Keratinocyte (primary cell): ENCODE measurements around the gene TMEM207. TPM values are rescaled to one million over a fixed set of nuclear protein-coding genes. Genes with fewer than 3 reads are reported as not detected.

Source experiments
- DNase-seq: peaks from one replicate; pipeline ENCODE4 v3.0.0-alpha.2; 2011; ENCODE audit warnings: low read depth, missing footprints, low spot score
- FAIRE-seq: peaks from 2 replicates; lab custom pipeline; 2011; peaks lifted over from hg19 to GRCh38; lab: Jason Lieb, UNC
- H2AFZ ChIP-seq: 2 replicates; pipeline ENCODE4 v1.6.0; 2012; ENCODE audit warnings: low read length, control low read depth, inconsistent platforms; ENCODE audit not compliant: control insufficient read depth
- H3K27ac ChIP-seq: 2 replicates; pipeline ENCODE4 v1.5.1; 2011; ENCODE audit warnings: low read length; ENCODE audit not compliant: control insufficient read depth, insufficient read depth
- H3K27me3 ChIP-seq: 3 replicates; pipeline ENCODE4 v1.6.0; 2011; ENCODE audit warnings: low read length; ENCODE audit not compliant: control insufficient read depth, insufficient read depth; ENCODE audit errors: extremely low read depth
- H3K36me3 ChIP-seq, 2 experiments: 2 replicates in 1 of 2; 3 replicates in 1 of 2; pipeline ENCODE4 v1.5.1; 2011; ENCODE audit warnings: low read length in 2 of 2, mild to moderate bottlenecking in 1 of 2; ENCODE audit not compliant: control insufficient read depth in 2 of 2, insufficient read depth in 2 of 2; ENCODE audit errors: extremely low read depth in 1 of 2
- H3K4me1 ChIP-seq: 3 replicates; pipeline ENCODE4 v1.5.1; 2011; ENCODE audit warnings: low read length; ENCODE audit not compliant: control insufficient read depth, insufficient read depth; ENCODE audit errors: extremely low read depth
- H3K4me2 ChIP-seq: 3 replicates; pipeline ENCODE4 v1.6.0; 2011; ENCODE audit warnings: low read depth, low read length; ENCODE audit not compliant: control insufficient read depth, insufficient read depth; ENCODE audit errors: extremely low read depth
- H3K4me3 ChIP-seq, 3 experiments: fragments of 200-600 bp in 1 of 3; sonication (generic) in 1 of 3; 2 replicates in 2 of 3; 3 replicates in 1 of 3; pipeline ENCODE4 v1.5.1; 2011 to 2016; ENCODE audit warnings: low read length in 3 of 3, mild to moderate bottlenecking in 3 of 3, control low read depth in 2 of 3, inconsistent platforms in 1 of 3, low read depth in 1 of 3, mixed read lengths in 1 of 3, mixed run types in 1 of 3, moderate library complexity in 1 of 3; ENCODE audit not compliant: control insufficient read depth in 2 of 3, insufficient read depth in 2 of 3; ENCODE audit errors: extremely low read depth in 1 of 3
- H3K79me2 ChIP-seq: 2 replicates; pipeline ENCODE4 v1.6.0; 2012; ENCODE audit warnings: low read length; ENCODE audit not compliant: control insufficient read depth, insufficient read depth
- H3K9ac ChIP-seq: 3 replicates; pipeline ENCODE4 v1.6.0; 2011; ENCODE audit warnings: low read length; ENCODE audit not compliant: control insufficient read depth, insufficient read depth; ENCODE audit errors: extremely low read depth
- H3K9me1 ChIP-seq: 3 replicates; pipeline ENCODE4 v1.6.0; 2011; ENCODE audit warnings: low read length; ENCODE audit not compliant: control insufficient read depth, insufficient read depth; ENCODE audit errors: extremely low read depth
- H3K9me3 ChIP-seq: 2 replicates; pipeline ENCODE4 v1.5.1; 2012; ENCODE audit warnings: low read depth, low read length; ENCODE audit not compliant: control insufficient read depth
- H4K20me1 ChIP-seq: 3 replicates; pipeline ENCODE4 v1.6.0; 2011; ENCODE audit warnings: low read length; ENCODE audit not compliant: control insufficient read depth, insufficient read depth; ENCODE audit errors: extremely low read depth
- EZH2 ChIP-seq: IDR thresholded peaks from one replicate; pipeline ENCODE4 v1.6.1; 2012; ENCODE audit warnings: inconsistent platforms, mild to moderate bottlenecking, low read length, moderate library complexity
- dilution Hi-C: fragments of 300-500 bp; cut with MboI; formaldehyde crosslinking; loops from one replicate; pipeline ENCODE4 v1.7.0; 2020; ENCODE audit warnings: low sequenced_read_pairs; ENCODE audit not compliant: extremely low pct_ligation_motif_present
- polyA plus RNA-seq, 5 experiments: library from polyadenylated mRNA; depleted of rRNA in 3 of 5; stranded (reverse) in 3 of 5; stranded (forward) in 1 of 5; unstranded in 1 of 5; fragments of >200 nt; gene quantifications; 1 replicate in 1 of 5; 2 replicates in 3 of 5; 3 replicates in 1 of 5; pipeline versions ENCODE4 v1.2.1 to v1.2.3, GENCODE V29; 2011 to 2012; ENCODE audit warnings: missing spikeins in 2 of 5, low read depth in 1 of 5, low replicate concordance in 1 of 5
- TF ChIP-seq, protein P1 (sequence below), 3 experiments: IDR thresholded peaks in 1 of 3; conservative IDR thresholded peaks in 1 of 3; optimal IDR thresholded peaks in 1 of 3; 2 replicates in 2 of 3; 3 replicates in 1 of 3; pipeline versions ENCODE3 to v1.5.1; 2011; ENCODE audit warnings: low read length in 3 of 3, mild to moderate bottlenecking in 3 of 3, moderate library complexity in 2 of 3, control low read depth in 1 of 3, inconsistent platforms in 1 of 3; ENCODE audit not compliant: insufficient read depth in 2 of 3; ENCODE audit errors: extremely low read depth in 1 of 3

Gene TMEM207
- polyA plus RNA-seq, 1 donor (not counting 4 experiments of a cell fraction or from before 2014, with no cell fraction given) = not detected

GRCh38 chr3:190492966-190493365, 43.3 kb upstream of the TMEM207 start:
- no peak overlapping the region for H2AFZ ChIP-seq
- no peak overlapping the region for H3K27ac ChIP-seq
- H3K9me1 ChIP-seq = no peaks in the 10 kb centered on the region
- no peak overlapping the region for H3K9ac ChIP-seq
- peak; percentile 20 for FAIRE-seq
- no peaks in the 10 kb centered on the region for H4K20me1 ChIP-seq
- H3K36me3 ChIP-seq = no peaks in the 10 kb centered on the region
- dilution Hi-C loops = no loop called here
- H3K4me1 ChIP-seq = no peaks in the 10 kb centered on the region
- H3K79me2 ChIP-seq = no peaks in the 10 kb centered on the region
- H3K9me3 ChIP-seq = no peaks in the 10 kb centered on the region
- H3K4me2 ChIP-seq = no peak overlapping the region
- TF ChIP-seq EZH2 = no peak
- TF ChIP-seq, protein P1, sequence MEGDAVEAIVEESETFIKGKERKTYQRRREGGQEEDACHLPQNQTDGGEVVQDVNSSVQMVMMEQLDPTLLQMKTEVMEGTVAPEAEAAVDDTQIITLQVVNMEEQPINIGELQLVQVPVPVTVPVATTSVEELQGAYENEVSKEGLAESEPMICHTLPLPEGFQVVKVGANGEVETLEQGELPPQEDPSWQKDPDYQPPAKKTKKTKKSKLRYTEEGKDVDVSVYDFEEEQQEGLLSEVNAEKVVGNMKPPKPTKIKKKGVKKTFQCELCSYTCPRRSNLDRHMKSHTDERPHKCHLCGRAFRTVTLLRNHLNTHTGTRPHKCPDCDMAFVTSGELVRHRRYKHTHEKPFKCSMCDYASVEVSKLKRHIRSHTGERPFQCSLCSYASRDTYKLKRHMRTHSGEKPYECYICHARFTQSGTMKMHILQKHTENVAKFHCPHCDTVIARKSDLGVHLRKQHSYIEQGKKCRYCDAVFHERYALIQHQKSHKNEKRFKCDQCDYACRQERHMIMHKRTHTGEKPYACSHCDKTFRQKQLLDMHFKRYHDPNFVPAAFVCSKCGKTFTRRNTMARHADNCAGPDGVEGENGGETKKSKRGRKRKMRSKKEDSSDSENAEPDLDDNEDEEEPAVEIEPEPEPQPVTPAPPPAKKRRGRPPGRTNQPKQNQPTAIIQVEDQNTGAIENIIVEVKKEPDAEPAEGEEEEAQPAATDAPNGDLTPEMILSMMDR (optimal IDR thresholded peaks at IDR 0.05 in 1 of 3, IDR thresholded peaks at IDR 0.05 in 1 of 3, conservative IDR thresholded peaks at IDR 0.05 in 1 of 3; ENCODE audit: extremely low read depth in 1 of 3, insufficient read depth in 2 of 3, low read length in 3 of 3) = no peak
- DNase-seq = no peak
- H3K4me3 ChIP-seq = no peak overlapping the region
- H3K27me3 ChIP-seq = no peaks in the 10 kb centered on the region

DNA sequence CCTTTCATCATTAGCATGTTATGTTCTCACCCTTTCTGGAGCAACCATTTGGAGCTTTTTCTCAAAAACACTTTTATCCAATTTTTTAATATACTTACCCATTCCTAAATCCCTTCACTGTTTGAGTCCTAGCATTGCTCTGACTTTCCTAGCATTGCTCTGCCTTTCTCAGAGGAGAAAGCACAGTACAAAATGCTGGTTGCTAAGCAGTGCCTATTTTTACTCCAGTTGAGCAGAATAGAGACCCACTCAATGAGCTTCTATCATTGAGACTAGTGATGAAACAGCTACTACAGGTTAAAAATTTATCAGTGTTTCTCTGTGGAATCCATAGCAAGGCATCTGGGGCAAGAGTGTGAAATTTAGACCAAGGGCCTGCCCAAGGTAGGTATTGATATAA, 42.4 kb upstream of the TMEM207 start:
- no peak overlapping the region for H2AFZ ChIP-seq
- no peaks in the 10 kb centered on the region for H3K27me3 ChIP-seq
- H4K20me1 ChIP-seq = no peaks in the 10 kb centered on the region
- no peaks in the 10 kb centered on the region for H3K4me1 ChIP-seq
- H3K9me3 ChIP-seq = no peaks in the 10 kb centered on the region
- H3K27ac ChIP-seq = no peak overlapping the region
- no peaks in the 10 kb centered on the region for H3K36me3 ChIP-seq
- dilution Hi-C loops = no loop called here
- no peak for DNase-seq
- no peak overlapping the region for H3K4me2 ChIP-seq
- no peaks in the 10 kb centered on the region for H3K79me2 ChIP-seq
- FAIRE-seq = no peak
- no peak overlapping the region for H3K4me3 ChIP-seq
- TF ChIP-seq, protein P1 (optimal IDR thresholded peaks at IDR 0.05 in 1 of 3, IDR thresholded peaks at IDR 0.05 in 1 of 3, conservative IDR thresholded peaks at IDR 0.05 in 1 of 3; ENCODE audit: extremely low read depth in 1 of 3, insufficient read depth in 2 of 3, low read length in 3 of 3) = no peak
- H3K9ac ChIP-seq = no peak overlapping the region
- no peaks in the 10 kb centered on the region for H3K9me1 ChIP-seq
